ENCODE measurements around the gene MOCOS. TPM values are rescaled to one million over a fixed set of nuclear protein-coding genes. Genes with fewer than 3 reads are reported as not detected.

Gene MOCOS
- total RNA-seq: 1.2 and 2.2 TPM in 2 replicates

GRCh38 chr18:36187193-36187825, at the start of gene MOCOS:
Gene MOCOS, plus strand, starts transcription at chr18:36187497. Its CDS starts 43 bp downstream, at chr18:36187540.

GRCh38 chr18:36297417-36298125, 110.3 kb downstream of the MOCOS start, which contains the start of gene FHOD3:
Gene FHOD3, plus strand, starts transcription at chr18:36297713. Its CDS starts 123 bp downstream, at chr18:36297836.

Other genes with a start within 250 kb of the MOCOS start
- gene RPRD1A, start 119.9 kb upstream of the MOCOS start, total RNA-seq: 18.1 and 23.2 TPM in 2 replicates
- gene SLC39A6, start 58.2 kb upstream of the MOCOS start, total RNA-seq: 49.5 and 54.5 TPM in 2 replicates
- gene ELP2, start 57.6 kb upstream of the MOCOS start, total RNA-seq: 36.7 and 59.2 TPM in 2 replicates
- 0.10 TPM in 1 of 2 replicates, not detected in the other for gene FHOD3, start 110.2 kb downstream of the MOCOS start, total RNA-seq

All from cardiac ventricle fibroblast (primary cell).